Calu3 (cell line): ENCODE results near the gene HOXB7. TPM values are rescaled to one million over a fixed set of nuclear protein-coding genes. Genes with fewer than 3 reads are reported as not detected.
A peak's percentile ranks its signal among the peaks of the same experiment; 100 is the strongest.

Source experiments
- BruUV-seq: library from RNA; stranded (reverse); fragments of 400-500 nt; replicated peaks from 2 replicates; lab custom pipeline; 2021; lab: Mats Ljungman, UMichigan
- CTCF ChIA-PET: fragments of 300-600 bp; sonication (Branson Sonifier 250); formaldehyde crosslinking; loops from one replicate; lab custom pipeline; 2022; ENCODE audit warnings: antibody characterized with exemption; lab: Charles Lee
- DNase-seq: peaks from one replicate; pipeline ENCODE4 v3.0.0; 2022
- H3K27ac Mint-ChIP-seq: one replicate; pipeline ENCODE4 v1.8.0; 2022; ENCODE audit warnings: mixed read lengths; ENCODE audit not compliant: unreplicated experiment
- H3K27me3 Mint-ChIP-seq: one replicate; pipeline ENCODE4 v1.8.0; 2022; ENCODE audit warnings: mixed read lengths; ENCODE audit not compliant: unreplicated experiment
- H3K36me3 Mint-ChIP-seq: one replicate; pipeline ENCODE4 v1.8.0; 2022; ENCODE audit warnings: mild to moderate bottlenecking, moderate library complexity, mixed read lengths; ENCODE audit not compliant: insufficient read depth, unreplicated experiment
- H3K4me1 Mint-ChIP-seq: one replicate; pipeline ENCODE4 v1.8.0; 2022; ENCODE audit warnings: mild to moderate bottlenecking, low read depth, mixed read lengths; ENCODE audit not compliant: unreplicated experiment
- H3K4me3 Mint-ChIP-seq: one replicate; pipeline ENCODE4 v1.8.0; 2022; ENCODE audit warnings: mild to moderate bottlenecking, low read depth, moderate library complexity, mixed read lengths; ENCODE audit not compliant: unreplicated experiment
- H3K9me3 Mint-ChIP-seq: one replicate; pipeline ENCODE4 v1.8.0; 2022; ENCODE audit warnings: low read depth, mixed read lengths; ENCODE audit not compliant: unreplicated experiment
- CTCF ChIP-seq: fragments of 200-600 bp; IDR thresholded peaks from one replicate; pipeline ENCODE4 v1.8.0; 2022; ENCODE audit warnings: antibody characterized with exemption; ENCODE audit not compliant: unreplicated experiment
- intact Hi-C: fragments of 100-400 bp; cut with micrococcal nuclease; formaldehyde crosslinking; loops from one replicate; pipeline ENCODE4 v1.10.0; 2022; ENCODE audit not compliant: unreplicated experiment
- total RNA-seq: library from RNA; stranded (reverse); gene quantifications from 2 replicates; pipeline ENCODE4 v1.2.3, GENCODE V29; 2022

Gene HOXB7
- total RNA-seq, 1 experiment from 2014 or later: 30.2 TPM

- no peak for TF ChIP-seq CTCF
- H3K36me3 Mint-ChIP-seq: peaks cover 93% of the 10 kb centered on the region
- intact Hi-C loops: no loop called here
- no TSS peak for BruUV-seq
- no peaks in the 10 kb centered on the region for H3K9me3 Mint-ChIP-seq
- DNase-seq: peak; percentile 79
- H3K4me1 Mint-ChIP-seq: peaks cover 47% of the 10 kb centered on the region
- CTCF ChIA-PET: interaction anchor here (0.6 to 1.4 kb wide), 9 partner anchors 9 to 782 kb away, joined by 3 to 9 read pairs (median 5); no protein-coding TSS in a partner anchor
- peak overlapping the region; percentile 95 for H3K27ac Mint-ChIP-seq
- H3K4me3 Mint-ChIP-seq: peak overlapping the region; percentile 88
- H3K27me3 Mint-ChIP-seq: no peaks in the 10 kb centered on the region
Observed at GRCh38 chr17:48603959-48604769, 6.7 kb downstream of the HOXB7 start.

- Mint-ChIP-seq H3K27ac (peak overlapping the region; percentile 95), H3K4me3 (peak overlapping the region; percentile 88), H3K27me3 (peaks cover 8% of the 10 kb centered on the region), H3K9me3 (no peaks in the 10 kb centered on the region), H3K4me1 (peaks cover 45% of the 10 kb centered on the region), H3K36me3 (peaks cover 94% of the 10 kb centered on the region)
- BruUV-seq: TSS peak; percentile 85
- peak; percentile 88 for DNase-seq
- intact Hi-C loops: loop anchor here (2.0 kb wide), 1 partner anchor 17 kb away; no protein-coding TSS in a partner anchor
- no peak for TF ChIP-seq CTCF
- CTCF ChIA-PET: interaction anchor here (0.5 to 1.9 kb wide), 19 partner anchors 8 to 386 kb away, joined by 3 to 15 read pairs (median 4); no protein-coding TSS in a partner anchor
Observed at GRCh38 chr17:48601539-48602425, 9.0 kb downstream of the HOXB7 start.

GRCh38 chr17:48601207-48601538, 9.6 kb downstream of the HOXB7 start:
- intact Hi-C loops: loop anchor here (2.0 kb wide), 1 partner anchor 18 kb away; no protein-coding TSS in a partner anchor
- DNase-seq: no peak
- Mint-ChIP-seq H3K36me3 (peaks cover 94% of the 10 kb centered on the region), H3K4me3 (peak overlapping the region; percentile 88), H3K27ac (peak overlapping the region; percentile 95), H3K9me3 (no peaks in the 10 kb centered on the region), H3K4me1 (peaks cover 45% of the 10 kb centered on the region), H3K27me3 (peaks cover 8% of the 10 kb centered on the region)
- CTCF ChIA-PET: interaction anchor here (0.5 to 1.9 kb wide), 16 partner anchors 9 to 386 kb away, joined by 3 to 15 read pairs (median 4); no protein-coding TSS in a partner anchor
- no peak for TF ChIP-seq CTCF
- BruUV-seq: no TSS peak
